B cell (primary cell): ENCODE results near the gene SNAP29.
"Not testable (repeated sequence)": the region's sequence is repeated elsewhere in the genome, so short reads cannot be mapped to it uniquely, and the experiment has no call there.

Experiments used
- CTCF ChIP-seq: fragments of 200-600 bp; IDR thresholded peaks from one replicate; pipeline ENCODE4 v1.8.0; 2022; ENCODE audit warnings: antibody characterized with exemption, mild to moderate bottlenecking
- EZH2 ChIP-seq: IDR thresholded peaks from 2 replicates; pipeline ENCODE4 v1.6.1; 2012; ENCODE audit warnings: borderline replicate concordance, low read depth, mild to moderate bottlenecking, moderate library complexity, low read length; ENCODE audit not compliant: insufficient read depth, poor library complexity, severe bottlenecking

GRCh38 chr22:20935780-20936539 lies 77.2 kb downstream of the SNAP29 start:
- TF ChIP-seq CTCF, EZH2: not testable (repeated sequence)
